ENCODE results near the gene ACAP3. TPM values are rescaled to one million over a fixed set of nuclear protein-coding genes. Genes with fewer than 3 reads are reported as not detected.
A peak's percentile ranks its signal among the peaks of the same experiment; 100 is the strongest.

ACAP3 gene
- total RNA-seq, 1 donor from 2014 or later, result 55.2 TPM

- no peaks in the 10 kb centered on the region for H3K9me3 ChIP-seq
- H3K27ac ChIP-seq, result no peak overlapping the region
- no peak for DNase-seq
- no peak overlapping the region for H3K4me3 ChIP-seq
- no peak for TF ChIP-seq CTCF (IDR thresholded peaks at IDR 0.05)
- peaks cover 9% of the 10 kb centered on the region for H3K36me3 ChIP-seq
- intact Hi-C loops (cut with DNase I), result no loop called here
- H3K4me1 ChIP-seq, result peaks cover 4% of the 10 kb centered on the region
- no peak for ATAC-seq
- H3K27me3 ChIP-seq, result no peaks in the 10 kb centered on the region
Measured at GRCh38 chr1:1333551-1334241, 26.0 kb upstream of the ACAP3 start.

GRCh38 chr1:1332774-1333480, 25.2 kb upstream of the ACAP3 start:
- no peak for TF ChIP-seq CTCF (IDR thresholded peaks at IDR 0.05)
- intact Hi-C loops (cut with DNase I), result no loop called here
- peaks cover 4% of the 10 kb centered on the region for H3K4me1 ChIP-seq
- peak; percentile 55 for ATAC-seq
- H3K27me3 ChIP-seq, result no peaks in the 10 kb centered on the region
- no peak overlapping the region for H3K4me3 ChIP-seq
- no peaks in the 10 kb centered on the region for H3K9me3 ChIP-seq
- H3K27ac ChIP-seq, result no peak overlapping the region
- peaks cover 10% of the 10 kb centered on the region for H3K36me3 ChIP-seq
- peak; percentile 85 for DNase-seq

- no peak for TF ChIP-seq CTCF (IDR thresholded peaks at IDR 0.05)
- no peak overlapping the region for H3K4me3 ChIP-seq
- peaks cover 4% of the 10 kb centered on the region for H3K4me1 ChIP-seq
- H3K27me3 ChIP-seq, result no peaks in the 10 kb centered on the region
- no peak for ATAC-seq
- no peak overlapping the region for H3K27ac ChIP-seq
- H3K9me3 ChIP-seq, result no peaks in the 10 kb centered on the region
- DNase-seq, result no peak
- intact Hi-C loops (cut with DNase I), result no loop called here
- H3K36me3 ChIP-seq, result peaks cover 16% of the 10 kb centered on the region
Measured at GRCh38 chr1:1332031-1332755, 24.5 kb upstream of the ACAP3 start.

GRCh38 chr1:1331068-1331965, 23.6 kb upstream of the ACAP3 start, which contains the start of gene TAS1R3:
TAS1R3 (plus strand) TSS chr1:1331280; CDS start chr1:1331346, 66 bp downstream.
- no peaks in the 10 kb centered on the region for H3K27me3 ChIP-seq
- H3K4me3 ChIP-seq, result no peak within 1 kb of the TSS
- peaks cover 17% of the 10 kb centered on the region for H3K36me3 ChIP-seq
- H3K4me1 ChIP-seq, result peaks cover 4% of the 10 kb centered on the region
- intact Hi-C loops (cut with DNase I), result no loop called here
- ATAC-seq (no peak), DNase-seq (no peak)
- TF ChIP-seq CTCF (IDR thresholded peaks at IDR 0.05), result no peak
- H3K27ac ChIP-seq, result no peak within 1 kb of the TSS
- no peaks in the 10 kb centered on the region for H3K9me3 ChIP-seq
